Measurements from ENCODE around the gene HELZ2. TPM values are rescaled to one million over a fixed set of nuclear protein-coding genes. Genes with fewer than 3 reads are reported as not detected.

HELZ2 gene
- total RNA-seq, 4 donors from 2014 or later = 3.5 to 41.9 (median 22.1) TPM

GRCh38 chr20:63587776-63588591, 13.9 kb upstream of the HELZ2 start:
- no peak for DNase-seq
- Histone ChIP-seq H3K4me3 (no peak overlapping the region), H3K27me3 (no peaks in the 10 kb centered on the region), H3K36me3 (no peaks in the 10 kb centered on the region), H3K27ac (no peak overlapping the region), H3K9me3 (no peaks in the 10 kb centered on the region), H3K4me1 (no peaks in the 10 kb centered on the region)
- intact Hi-C loops (cut with DNase I; ENCODE audit: low total_unique reads) = no loop called here
- TF ChIP-seq POLR2A (IDR thresholded peaks at IDR 0.05) (no peak), CTCF (IDR thresholded peaks at IDR 0.05) (no peak)

DNA sequence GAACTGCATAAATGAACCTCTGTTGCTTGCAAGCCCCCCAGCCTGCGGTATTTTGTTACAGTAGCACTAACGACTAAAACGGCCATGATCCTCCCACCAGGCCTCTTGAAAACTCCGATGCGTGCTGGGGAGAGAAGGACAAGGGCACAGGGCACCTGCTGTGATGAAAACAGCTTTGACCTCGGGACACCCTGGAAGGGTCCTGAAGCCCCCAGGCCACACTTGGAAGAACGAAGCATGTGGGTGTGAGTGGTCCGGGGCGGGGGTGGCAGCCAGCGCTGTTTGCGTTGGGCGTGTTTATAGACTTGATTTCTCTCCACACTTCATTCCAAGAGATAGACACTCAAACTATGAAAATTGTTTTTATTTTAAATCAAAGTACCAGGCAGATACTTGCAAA, 13.2 kb upstream of the HELZ2 start:
- Histone ChIP-seq H3K27me3 (no peaks in the 10 kb centered on the region), H3K4me3 (no peak overlapping the region), H3K9me3 (no peaks in the 10 kb centered on the region), H3K27ac (no peak overlapping the region), H3K4me1 (no peaks in the 10 kb centered on the region), H3K36me3 (no peaks in the 10 kb centered on the region)
- no peak for DNase-seq
- intact Hi-C loops (cut with DNase I; ENCODE audit: low total_unique reads) = no loop called here
- TF ChIP-seq POLR2A (IDR thresholded peaks at IDR 0.05) (no peak), CTCF (IDR thresholded peaks at IDR 0.05) (no peak)

DNA sequence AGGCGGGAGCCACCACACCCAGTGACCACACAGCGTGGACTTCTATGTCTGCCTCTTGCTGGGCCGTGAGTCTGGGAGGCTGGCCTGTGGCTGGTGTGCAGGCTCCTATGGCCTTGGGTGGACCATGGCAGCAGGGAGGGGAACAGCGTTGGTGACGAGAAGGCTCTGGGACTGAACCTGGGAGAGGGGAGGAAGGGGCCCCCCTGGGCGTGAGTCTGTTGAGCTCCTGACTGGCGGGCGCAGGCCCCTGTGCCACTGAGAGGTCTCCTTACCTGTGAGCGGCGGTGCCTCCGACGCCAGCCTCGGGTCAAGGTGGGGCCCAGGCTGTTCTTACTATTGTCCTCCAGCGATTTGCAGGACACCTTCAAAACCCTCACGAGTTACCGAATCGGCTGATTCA, 12.8 kb upstream of the HELZ2 start:
- no peaks in the 10 kb centered on the region for H3K36me3 ChIP-seq

DNA sequence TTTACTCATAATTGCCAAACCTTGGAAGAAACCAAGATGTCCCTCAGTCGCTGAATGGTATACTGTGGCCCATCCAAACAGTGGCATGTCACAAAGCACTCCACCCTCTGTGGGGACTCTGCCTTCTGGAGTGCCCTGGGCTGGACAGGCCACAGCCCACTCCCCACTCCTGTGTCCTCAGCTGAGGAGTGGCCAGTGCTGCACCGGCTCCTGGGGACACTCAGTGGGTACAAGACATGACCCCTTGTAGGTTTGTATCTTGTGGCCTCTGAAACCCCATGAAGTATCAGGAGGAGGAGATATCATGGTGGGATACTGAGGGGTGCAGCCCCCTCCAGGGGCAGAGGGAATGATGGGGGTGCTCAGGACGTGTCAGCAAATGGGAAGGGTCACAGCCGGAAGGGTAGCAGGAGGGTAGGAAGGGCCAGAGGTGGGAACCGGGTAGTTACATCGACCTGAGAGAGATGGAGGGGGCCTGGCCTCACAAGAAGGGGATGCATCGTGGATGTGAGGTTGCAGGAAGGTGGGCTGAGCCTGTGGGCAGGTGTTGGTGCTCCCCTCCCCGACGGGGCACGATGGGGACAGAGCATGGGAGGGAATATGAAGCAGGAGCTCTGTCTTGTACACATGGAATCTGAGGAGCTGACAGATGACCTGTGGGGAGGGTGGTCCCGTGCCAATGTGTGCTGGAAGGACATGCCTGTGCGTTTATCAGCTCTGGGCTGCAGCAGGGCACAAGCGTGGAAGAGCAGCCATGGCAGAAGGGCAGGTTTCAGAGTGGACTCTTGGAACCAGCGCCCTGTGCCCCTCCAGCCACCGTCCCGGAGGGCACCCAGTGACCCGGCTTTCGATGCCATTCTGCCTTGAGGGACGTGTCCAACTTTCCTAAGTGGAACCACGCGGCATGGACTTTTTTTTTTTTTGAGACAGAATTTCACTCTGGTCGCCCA, 11.9 kb upstream of the HELZ2 start:
- no peak for TF ChIP-seq POLR2A (IDR thresholded peaks at IDR 0.05)
- TF ChIP-seq CTCF (IDR thresholded peaks at IDR 0.05) = no peak
- H3K27ac ChIP-seq = no peak overlapping the region
- no peak for DNase-seq
- H3K36me3 ChIP-seq = no peaks in the 10 kb centered on the region
- no peaks in the 10 kb centered on the region for H3K9me3 ChIP-seq
- no peaks in the 10 kb centered on the region for H3K27me3 ChIP-seq
- intact Hi-C loops (cut with DNase I; ENCODE audit: low total_unique reads) = no loop called here
- no peak overlapping the region for H3K4me3 ChIP-seq
- H3K4me1 ChIP-seq = no peaks in the 10 kb centered on the region

More for the DNA sequence above, 12.8 kb upstream of the HELZ2 start:
- H3K4me1 ChIP-seq = no peaks in the 10 kb centered on the region
- no peaks in the 10 kb centered on the region for H3K27me3 ChIP-seq
- H3K27ac ChIP-seq = no peak overlapping the region
- no peak for DNase-seq
- no peak for TF ChIP-seq CTCF (IDR thresholded peaks at IDR 0.05)
- TF ChIP-seq POLR2A (IDR thresholded peaks at IDR 0.05) = no peak
- no peaks in the 10 kb centered on the region for H3K9me3 ChIP-seq
- intact Hi-C loops (cut with DNase I; ENCODE audit: low total_unique reads) = no loop called here
- H3K4me3 ChIP-seq = no peak overlapping the region
